DND-41 (cell line): ENCODE measurements around the gene FDPS.

Experiments
- EZH2 ChIP-seq: IDR thresholded peaks from 3 replicates; pipeline ENCODE4 v1.6.1; 2012; ENCODE audit warnings: borderline replicate concordance, low read depth, mild to moderate bottlenecking, moderate library complexity, low read length, inconsistent platforms; ENCODE audit not compliant: severe bottlenecking
- TF ChIP-seq, protein P1 (sequence below): IDR thresholded peaks from 2 replicates; pipeline ENCODE4 v1.5.1; 2012; ENCODE audit warnings: borderline replicate concordance, low read length, moderate library complexity, mild to moderate bottlenecking; ENCODE audit not compliant: poor library complexity, severe bottlenecking; ENCODE audit errors: extremely low read depth

DNA sequence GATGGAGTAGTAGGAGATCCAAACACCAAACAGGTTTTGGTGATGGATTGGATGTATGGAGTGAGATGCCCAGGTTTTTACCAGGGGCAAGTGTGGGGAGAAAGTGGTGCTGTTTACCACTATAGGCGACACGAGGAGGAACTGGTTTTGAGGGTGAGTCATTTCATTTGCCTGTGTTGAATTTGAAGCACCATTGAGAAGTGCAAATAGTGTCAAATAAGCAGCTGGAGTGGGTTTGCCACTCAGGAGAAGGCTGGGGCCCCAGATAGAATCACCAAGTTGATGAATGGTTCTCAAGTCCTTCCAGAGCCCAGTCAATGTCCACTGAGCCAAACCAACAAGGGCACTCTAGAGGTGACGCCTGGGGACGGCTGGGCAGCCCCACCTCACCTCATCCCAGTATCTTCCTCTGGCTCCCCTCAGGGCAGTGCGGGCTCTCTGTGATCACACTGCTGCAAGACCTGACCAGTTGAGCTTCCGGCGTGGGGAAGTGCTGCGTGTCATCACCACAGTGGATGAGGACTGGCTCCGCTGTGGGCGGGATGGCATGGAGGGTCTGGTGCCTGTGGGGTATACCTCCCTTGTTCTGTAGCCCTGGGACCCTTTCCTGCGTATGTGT is 21.4 kb downstream of the FDPS start:
- TF ChIP-seq, protein P1, sequence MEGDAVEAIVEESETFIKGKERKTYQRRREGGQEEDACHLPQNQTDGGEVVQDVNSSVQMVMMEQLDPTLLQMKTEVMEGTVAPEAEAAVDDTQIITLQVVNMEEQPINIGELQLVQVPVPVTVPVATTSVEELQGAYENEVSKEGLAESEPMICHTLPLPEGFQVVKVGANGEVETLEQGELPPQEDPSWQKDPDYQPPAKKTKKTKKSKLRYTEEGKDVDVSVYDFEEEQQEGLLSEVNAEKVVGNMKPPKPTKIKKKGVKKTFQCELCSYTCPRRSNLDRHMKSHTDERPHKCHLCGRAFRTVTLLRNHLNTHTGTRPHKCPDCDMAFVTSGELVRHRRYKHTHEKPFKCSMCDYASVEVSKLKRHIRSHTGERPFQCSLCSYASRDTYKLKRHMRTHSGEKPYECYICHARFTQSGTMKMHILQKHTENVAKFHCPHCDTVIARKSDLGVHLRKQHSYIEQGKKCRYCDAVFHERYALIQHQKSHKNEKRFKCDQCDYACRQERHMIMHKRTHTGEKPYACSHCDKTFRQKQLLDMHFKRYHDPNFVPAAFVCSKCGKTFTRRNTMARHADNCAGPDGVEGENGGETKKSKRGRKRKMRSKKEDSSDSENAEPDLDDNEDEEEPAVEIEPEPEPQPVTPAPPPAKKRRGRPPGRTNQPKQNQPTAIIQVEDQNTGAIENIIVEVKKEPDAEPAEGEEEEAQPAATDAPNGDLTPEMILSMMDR = no peak
- TF ChIP-seq EZH2 = no peak
